ENCODE measurements around the gene IFI27L2.

The IFI27L2 gene

DNA sequence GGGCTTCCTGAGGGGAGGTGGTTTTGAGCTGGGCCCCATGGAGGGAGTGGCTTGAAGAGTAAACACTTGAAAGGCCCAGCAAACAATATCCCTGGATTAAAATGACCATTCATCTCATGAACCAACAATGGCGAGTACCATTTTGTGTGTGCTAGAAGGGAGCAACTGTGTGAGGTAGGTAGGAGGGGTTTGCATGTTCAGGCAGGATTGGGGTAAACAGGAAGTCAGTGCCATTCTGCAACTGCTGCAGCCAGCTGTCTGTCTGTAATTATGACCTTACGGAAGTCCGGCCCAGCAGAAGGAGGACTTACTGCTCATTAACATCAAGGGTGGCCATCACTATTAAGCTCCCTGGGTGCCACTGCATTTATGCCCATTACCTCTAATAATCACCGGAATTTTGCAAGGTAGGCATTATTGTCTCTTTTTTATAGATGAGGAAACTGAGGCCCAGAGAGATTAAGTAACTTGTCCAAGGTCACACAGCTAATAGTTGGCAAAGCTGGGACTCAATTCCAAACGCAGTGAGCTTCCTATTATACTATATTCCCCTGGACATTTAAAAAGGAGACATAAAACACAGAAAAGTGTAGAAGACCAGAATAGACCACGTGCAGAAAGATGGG lies 16.6 kb upstream of the IFI27L2 start:
- DNase-seq (ENCODE audit: low read depth in 1 of 2, low spot score in 1 of 2), result no peak
- Histone ChIP-seq H3K4me3 (replicated peaks; ENCODE audit: insufficient read depth, low read length) (no peak overlapping the region), H3K27ac (replicated peaks) (no peak overlapping the region)

GRCh38 chr14:94144765-94145164 lies 15.4 kb upstream of the IFI27L2 start:
- Histone ChIP-seq H3K27ac (replicated peaks) (no peak overlapping the region; the same call in 1 of the 2 replicates), H3K4me3 (replicated peaks; ENCODE audit: insufficient read depth, low read length) (no peak overlapping the region), H3K27me3 (ENCODE audit: insufficient read depth, poor library complexity, severe bottlenecking) (no peaks in the 10 kb centered on the region)
- DNase-seq (ENCODE audit: low read depth in 1 of 2, low spot score in 1 of 2), result peak in 1 of 2 experiments; percentile 69
- TF ChIP-seq GABPA (IDR thresholded peaks at IDR 0.05; ENCODE audit: low read depth) (no peak), SPI1 (IDR thresholded peaks at IDR 0.05; ENCODE audit: borderline replicate concordance, low read depth) (no peak), CTCF (IDR thresholded peaks at IDR 0.05; ENCODE audit: insufficient read depth, low read length) (no peak), REST (IDR thresholded peaks at IDR 0.05; ENCODE audit: insufficient replicate concordance, low read depth) (no peak), POLR2AphosphoS5 (IDR thresholded peaks at IDR 0.05; ENCODE audit: low read depth) (no peak; the same call in 1 of the 2 replicates)

More for the DNA sequence above, 16.6 kb upstream of the IFI27L2 start:
- no peaks in the 10 kb centered on the region for H3K27me3 ChIP-seq (ENCODE audit: insufficient read depth, poor library complexity, severe bottlenecking)
- TF ChIP-seq CTCF (IDR thresholded peaks at IDR 0.05; ENCODE audit: insufficient read depth, low read length) (no peak), GABPA (IDR thresholded peaks at IDR 0.05; ENCODE audit: low read depth) (no peak), SPI1 (IDR thresholded peaks at IDR 0.05; ENCODE audit: borderline replicate concordance, low read depth) (no peak), REST (IDR thresholded peaks at IDR 0.05; ENCODE audit: insufficient replicate concordance, low read depth) (no peak), POLR2AphosphoS5 (IDR thresholded peaks at IDR 0.05; ENCODE audit: low read depth) (no peak)

DNA sequence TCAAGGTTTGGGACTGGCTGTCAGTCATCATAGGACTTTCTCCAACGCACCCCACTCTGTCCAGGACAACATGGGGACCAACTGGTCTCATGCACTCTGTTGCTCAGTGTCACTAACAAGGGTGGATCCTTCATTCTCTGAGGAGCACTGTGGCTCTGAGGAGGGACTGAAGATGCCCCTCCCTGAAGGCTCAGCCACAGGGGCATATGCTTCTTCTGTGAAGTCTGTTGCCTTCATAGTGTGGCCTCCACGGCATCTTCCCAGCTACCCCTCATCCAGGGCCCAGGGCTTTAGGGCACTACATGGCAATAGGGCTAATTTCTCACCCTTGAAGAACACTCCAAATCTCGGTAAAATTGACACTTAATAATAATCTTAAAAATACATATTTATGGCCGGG lies 14.3 kb upstream of the IFI27L2 start:
- TF ChIP-seq GABPA (IDR thresholded peaks at IDR 0.05; ENCODE audit: low read depth), result no peak
- TF ChIP-seq POLR2AphosphoS5 (IDR thresholded peaks at IDR 0.05; ENCODE audit: low read depth), result no peak
- TF ChIP-seq SPI1 (IDR thresholded peaks at IDR 0.05; ENCODE audit: borderline replicate concordance, low read depth), result no peak
- no peak for TF ChIP-seq CTCF (IDR thresholded peaks at IDR 0.05; ENCODE audit: insufficient read depth, low read length)
- no peak for TF ChIP-seq REST (IDR thresholded peaks at IDR 0.05; ENCODE audit: insufficient replicate concordance, low read depth)
- Histone ChIP-seq H3K27me3 (ENCODE audit: insufficient read depth, poor library complexity, severe bottlenecking) (no peaks in the 10 kb centered on the region), H3K4me3 (replicated peaks; ENCODE audit: insufficient read depth, low read length) (no peak overlapping the region), H3K27ac (replicated peaks) (no peak overlapping the region)
- DNase-seq (ENCODE audit: low read depth in 1 of 2, low spot score in 1 of 2), result no peak

All from HL-60 (cell line).